ENCODE results near the gene RNF167.

RNF167 gene

GRCh38 chr17:4994081-4994595 lies 54.1 kb downstream of the RNF167 start:
- Histone ChIP-seq H3K27ac (ENCODE audit: extremely low read depth, low read depth, low read length) (no peak overlapping the region), H3K4me1 (ENCODE audit: control insufficient read depth, insufficient read depth, low read length) (peaks cover 9% of the 10 kb centered on the region), H3K36me3 (ENCODE audit: control insufficient read depth in 2 of 2, insufficient read depth in 1 of 2, low read length in 2 of 2) (no peaks in the 10 kb centered on the region), H3K4me3 (ENCODE audit: low read depth, low read length) (no peak overlapping the region), H3K9me3 (ENCODE audit: control insufficient read depth, insufficient read depth, low read depth, low read length) (no peaks in the 10 kb centered on the region)
- POLR2A ChIA-PET, result no interaction called here
- CTCF ChIA-PET, result interaction anchor here (0.9 to 1.4 kb wide), 2 partner anchors 68 to 85 kb away, joined by 3 to 5 read pairs; no protein-coding TSS in a partner anchor
- TF ChIP-seq ZNF501 (tag by site-specific recombination; IDR thresholded peaks at IDR 0.05) (no peak), ZNF133 (tag by site-specific recombination; IDR thresholded peaks at IDR 0.05) (no peak), ZXDB (tag by site-specific recombination; IDR thresholded peaks at IDR 0.05) (no peak)

Data from HEK293 (cell line).